SK-MEL-5 (cell line): ENCODE measurements around the gene WDR76. TPM values are rescaled to one million over a fixed set of nuclear protein-coding genes. Genes with fewer than 3 reads are reported as not detected.

Source experiments
- small RNA-seq, 2 experiments: library from RNA; depleted of rRNA; stranded (forward); fragments of <200 nt; gene quantifications; one replicate each; pipeline ENCODE3, GENCODE V24; 2014
- total RNA-seq: library from RNA; depleted of rRNA; stranded (reverse); fragments of >200 nt; shearing (Covaris generic); gene quantifications from 2 replicates; pipeline ENCODE4 v1.2.3, GENCODE V29; 2014; rRNA removed

Gene WDR76
- total RNA-seq, 1 experiment from 2014 or later, result 18.7 TPM

Small RNAs within 50 kb of the gene (small RNA-seq; reads per million reads assigned to genes)
- gene MIR1282, result 0 reads per million in 2 experiments
- 0 reads per million in 2 experiments for gene RF00019

Other genes with a start within 250 kb of the WDR76 start
- gene PPIP5K1, start 236.8 kb upstream of the WDR76 start, total RNA-seq, result 13.7 and 14.8 TPM in 2 replicates
- gene CKMT1B, start 233.0 kb upstream of the WDR76 start, total RNA-seq, result 55.2 and 55.6 TPM in 2 replicates
- 0.08 and 0.27 TPM in 2 replicates for gene STRC, start 208.2 kb upstream of the WDR76 start, total RNA-seq
- 0.50 and 0.53 TPM in 2 replicates for gene CATSPER2, start 178.2 kb upstream of the WDR76 start, total RNA-seq
- gene CKMT1A, start 133.1 kb upstream of the WDR76 start, total RNA-seq, result 18.5 and 25.8 TPM in 2 replicates
- 431 and 498 TPM in 2 replicates for gene PDIA3, start 80.6 kb upstream of the WDR76 start, total RNA-seq
- 0.61 and 0.69 TPM in 2 replicates for gene ELL3, start 50.0 kb upstream of the WDR76 start, total RNA-seq
- gene SERF2, start 34.7 kb upstream of the WDR76 start, total RNA-seq, result 630 and 662 TPM in 2 replicates
- not detected in 2 replicates for gene SERINC4, start 26.8 kb upstream of the WDR76 start, total RNA-seq
- 4.3 and 4.8 TPM in 2 replicates for gene HYPK, start 26.4 kb upstream of the WDR76 start, total RNA-seq
- 27.6 and 28.8 TPM in 2 replicates for gene MFAP1, start 2.3 kb upstream of the WDR76 start, total RNA-seq